GM21529 (cell line): ENCODE measurements around the gene ST3GAL4.

Experiments
- ATAC-seq: cut with Tn5 transposase; IDR thresholded peaks from one replicate; pipeline ENCODE4 v1.9.1; 2021; ENCODE audit not compliant: unreplicated experiment

ST3GAL4 gene

DNA sequence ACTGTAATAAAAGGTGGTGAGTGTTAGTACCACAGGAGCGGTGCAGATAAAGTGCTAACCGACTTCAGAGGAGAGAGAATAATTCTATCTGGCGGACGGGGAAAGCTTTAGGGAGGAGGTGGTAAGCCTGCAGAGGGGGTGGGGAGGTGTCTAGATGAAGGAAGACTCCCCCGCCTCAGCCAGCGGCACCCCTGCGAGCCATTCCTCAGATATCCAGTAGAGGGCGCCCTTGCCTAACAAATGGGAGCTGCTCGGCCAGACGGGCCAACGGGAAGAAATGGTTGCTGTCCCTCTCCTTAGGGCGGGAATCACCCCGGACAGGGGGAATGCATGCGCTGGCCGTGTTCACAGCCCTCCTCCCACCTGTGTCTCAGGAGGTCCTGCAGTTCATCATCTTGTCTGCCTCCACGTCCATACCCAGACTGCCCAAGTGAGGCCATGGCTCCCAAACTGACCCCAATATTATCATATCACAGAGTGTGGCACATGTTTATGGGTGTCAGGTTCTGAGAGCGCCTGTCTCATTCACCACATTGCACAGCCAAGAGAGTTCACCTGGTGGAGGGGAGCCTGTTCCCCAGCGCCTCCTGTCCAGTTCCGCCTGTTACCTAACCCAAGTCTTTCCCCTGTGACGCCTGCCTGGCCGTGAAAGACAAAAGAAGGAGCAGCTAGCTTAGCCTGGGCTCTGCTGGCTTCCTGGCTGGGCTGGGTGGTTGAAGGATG, 85.5 kb downstream of the ST3GAL4 start:
- ATAC-seq: peak; percentile 74

DNA sequence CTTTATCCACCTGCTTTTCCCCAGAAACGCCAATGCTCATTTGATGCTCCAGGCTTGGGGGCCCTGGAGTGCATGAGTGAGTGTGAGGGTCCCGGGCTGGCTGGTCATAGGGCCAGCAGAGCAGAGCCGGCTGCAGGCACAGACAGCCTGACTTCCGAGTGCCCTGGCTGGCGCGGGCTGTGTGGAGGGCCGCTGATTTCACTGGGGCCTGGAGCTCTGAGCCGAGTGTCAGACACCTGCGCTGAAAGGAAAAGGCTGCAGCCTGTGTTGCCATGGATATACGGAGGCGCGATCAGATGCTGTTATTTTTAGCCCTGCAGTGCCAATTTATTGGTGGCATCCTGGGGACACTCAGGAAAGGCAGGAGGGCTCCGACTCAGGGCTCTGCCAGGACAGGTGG, 87.6 kb downstream of the ST3GAL4 start:
- peak; percentile 23 for ATAC-seq

DNA sequence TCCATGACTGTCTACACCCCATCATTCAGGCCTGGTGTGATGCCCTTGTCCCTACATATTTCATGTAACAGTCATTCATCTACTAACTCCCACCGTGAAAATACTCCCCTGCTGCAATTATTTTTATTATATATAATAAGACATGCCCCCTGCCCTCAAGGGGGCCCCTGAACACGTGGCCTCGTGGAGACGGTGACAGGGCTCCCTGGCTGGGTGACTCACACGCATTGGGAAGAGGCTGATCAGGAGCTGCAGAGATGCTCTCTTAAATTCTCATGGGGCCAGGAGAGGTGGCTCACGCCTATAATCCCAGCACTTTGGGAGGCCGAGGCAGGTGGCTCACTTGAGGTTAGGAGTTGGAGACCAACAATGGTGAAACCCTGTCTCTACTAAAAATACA, 88.6 kb downstream of the ST3GAL4 start:
- ATAC-seq: no peak

DNA sequence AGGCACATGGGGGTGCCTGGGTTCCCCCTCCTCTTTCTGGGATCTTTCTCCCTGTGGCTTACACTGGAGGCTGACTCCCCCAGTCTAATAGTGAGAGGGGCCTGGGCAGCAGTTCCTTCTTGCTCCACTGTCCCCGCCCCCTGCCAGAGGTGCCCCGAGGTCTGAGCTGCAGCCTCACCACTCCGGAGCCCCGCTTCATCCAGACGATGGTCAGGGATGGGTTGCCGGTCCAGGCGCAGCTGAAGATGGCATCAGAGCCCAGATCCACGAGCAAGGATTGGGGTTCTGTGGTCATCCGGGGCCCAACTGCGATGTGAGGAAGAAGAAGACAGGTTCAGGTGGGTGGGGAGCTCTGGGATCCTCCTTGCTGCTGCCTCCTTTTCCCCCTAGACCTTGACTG, 91.1 kb downstream of the ST3GAL4 start:
- no peak for ATAC-seq

DNA sequence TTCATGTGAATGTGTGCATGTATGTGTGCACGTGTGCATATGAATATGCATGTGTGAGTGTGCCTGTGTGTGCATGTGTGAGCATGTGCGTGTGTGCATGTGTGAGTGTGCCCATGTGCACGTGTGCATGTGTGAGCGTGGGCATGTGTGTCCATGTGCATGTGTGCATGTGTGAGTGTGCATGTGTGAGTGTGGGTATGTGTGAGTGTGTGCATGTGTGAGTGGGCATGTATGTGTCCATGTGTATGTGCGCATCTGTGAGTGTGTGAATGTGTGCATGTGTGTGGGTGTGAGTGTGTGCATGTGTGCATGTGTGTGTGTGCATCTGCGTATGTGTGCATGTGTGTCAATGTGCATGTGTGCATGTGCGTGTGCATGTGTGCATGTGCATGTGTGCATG, 94.7 kb downstream of the ST3GAL4 start:
- no peak for ATAC-seq

DNA sequence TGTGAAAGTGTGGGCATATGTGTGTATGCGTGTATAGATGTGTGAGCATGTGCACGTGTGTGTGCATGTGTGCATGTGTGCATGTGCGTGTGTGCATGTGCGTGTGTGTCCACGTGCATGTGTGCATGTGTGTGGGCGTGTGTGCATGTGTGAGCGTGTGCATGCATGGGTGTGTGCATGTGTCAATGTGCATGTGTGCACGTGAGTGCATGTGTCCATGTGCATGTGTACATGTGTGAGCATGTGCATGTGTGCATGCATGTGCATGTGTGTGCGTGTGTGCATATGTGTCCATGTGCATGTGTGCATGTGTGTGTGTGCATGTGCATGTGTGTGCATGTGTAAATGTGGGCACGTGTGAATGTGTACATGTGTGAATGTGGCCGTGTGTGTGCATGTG, 95.3 kb downstream of the ST3GAL4 start:
- ATAC-seq: no peak

DNA sequence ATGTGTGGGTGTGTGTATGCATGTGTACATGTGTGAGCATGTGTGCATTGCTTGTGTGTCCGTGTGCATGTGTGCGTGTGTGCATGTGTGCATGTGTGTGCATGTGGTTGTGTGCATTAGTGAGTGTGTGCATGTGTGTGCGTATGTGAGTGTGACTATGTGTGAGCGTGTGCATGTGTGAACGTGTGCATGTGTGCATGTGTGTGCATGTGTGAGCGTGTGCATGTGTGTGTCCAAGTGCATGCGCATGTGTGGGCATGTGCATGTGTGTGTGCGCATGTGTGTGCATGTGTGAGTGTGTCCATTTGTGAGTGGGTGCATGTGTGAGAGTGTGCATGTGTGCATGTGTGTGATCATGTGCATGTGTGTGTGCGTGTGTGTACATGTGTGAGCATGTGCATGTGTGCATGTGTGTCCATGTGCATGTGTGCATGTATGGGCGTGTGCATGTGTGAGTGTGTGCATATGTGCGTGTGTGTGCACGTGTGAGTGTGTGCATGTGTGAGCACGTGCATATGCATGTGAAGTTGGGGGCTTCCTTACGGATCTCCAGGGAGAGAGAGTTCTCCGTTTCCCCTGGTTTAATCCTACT, 95.8 kb downstream of the ST3GAL4 start:
- ATAC-seq: no peak

DNA sequence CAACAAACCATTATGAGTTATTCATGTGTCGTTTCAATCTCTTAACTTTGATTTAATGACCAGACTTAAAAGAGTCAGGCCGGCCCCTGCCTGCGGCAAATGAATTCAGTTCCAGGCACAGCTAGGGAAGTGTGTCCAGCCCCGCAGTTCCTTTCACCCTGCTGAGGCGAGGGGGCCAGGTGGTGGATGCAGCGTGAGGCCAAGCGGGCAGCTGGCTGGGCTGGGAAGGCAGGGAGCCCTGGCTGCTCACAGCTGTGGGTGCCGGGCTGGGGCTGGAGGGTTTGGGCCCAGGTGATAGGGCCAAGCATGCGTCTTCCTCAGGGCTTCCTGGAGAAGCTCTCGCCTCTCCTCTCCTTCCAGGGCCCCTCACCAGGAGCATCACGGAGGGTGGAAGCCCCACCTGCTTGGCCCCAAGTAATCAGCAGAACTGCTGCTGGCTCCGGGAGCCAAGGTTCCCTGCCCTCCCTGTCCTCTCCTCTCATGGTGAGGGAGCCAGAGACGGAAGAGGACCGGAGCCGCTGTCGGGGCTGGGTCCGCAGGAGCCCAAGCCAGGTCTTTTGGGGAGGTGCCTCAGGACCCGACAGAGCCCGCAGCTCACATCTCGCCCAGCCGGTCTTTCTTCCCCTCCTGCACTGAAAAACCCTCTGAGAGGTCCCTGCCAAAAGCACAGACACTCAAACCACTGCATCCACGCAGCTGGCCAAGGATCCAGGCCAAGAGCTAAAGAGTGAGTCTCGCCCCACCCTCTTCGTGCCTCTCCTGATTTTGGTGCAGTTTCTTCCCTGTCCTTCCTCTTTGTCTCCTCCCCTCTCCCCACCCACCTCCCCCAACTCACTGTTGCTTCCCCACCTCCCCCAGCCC, 97.0 kb downstream of the ST3GAL4 start:
- ATAC-seq: no peak

DNA sequence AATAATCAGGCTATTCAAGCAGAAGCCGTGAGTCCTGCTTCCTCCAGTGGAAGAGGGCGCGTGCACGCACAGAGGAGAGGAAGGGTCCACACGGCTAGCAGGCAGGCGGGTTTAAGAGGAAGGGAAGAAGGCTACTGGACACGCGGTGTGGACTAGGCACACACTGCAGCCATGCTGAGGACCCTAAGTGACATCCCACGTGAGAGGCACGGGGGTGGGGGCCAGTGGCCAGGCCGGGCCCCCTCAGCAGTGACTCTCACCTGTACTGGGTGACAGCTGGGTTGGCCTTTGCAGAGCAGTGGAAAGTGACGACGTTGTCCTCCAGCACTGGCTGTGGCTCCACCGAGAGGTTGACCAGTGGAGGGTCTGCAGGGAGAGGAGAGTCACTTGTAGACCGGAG, 100.6 kb downstream of the ST3GAL4 start:
- no peak for ATAC-seq

DNA sequence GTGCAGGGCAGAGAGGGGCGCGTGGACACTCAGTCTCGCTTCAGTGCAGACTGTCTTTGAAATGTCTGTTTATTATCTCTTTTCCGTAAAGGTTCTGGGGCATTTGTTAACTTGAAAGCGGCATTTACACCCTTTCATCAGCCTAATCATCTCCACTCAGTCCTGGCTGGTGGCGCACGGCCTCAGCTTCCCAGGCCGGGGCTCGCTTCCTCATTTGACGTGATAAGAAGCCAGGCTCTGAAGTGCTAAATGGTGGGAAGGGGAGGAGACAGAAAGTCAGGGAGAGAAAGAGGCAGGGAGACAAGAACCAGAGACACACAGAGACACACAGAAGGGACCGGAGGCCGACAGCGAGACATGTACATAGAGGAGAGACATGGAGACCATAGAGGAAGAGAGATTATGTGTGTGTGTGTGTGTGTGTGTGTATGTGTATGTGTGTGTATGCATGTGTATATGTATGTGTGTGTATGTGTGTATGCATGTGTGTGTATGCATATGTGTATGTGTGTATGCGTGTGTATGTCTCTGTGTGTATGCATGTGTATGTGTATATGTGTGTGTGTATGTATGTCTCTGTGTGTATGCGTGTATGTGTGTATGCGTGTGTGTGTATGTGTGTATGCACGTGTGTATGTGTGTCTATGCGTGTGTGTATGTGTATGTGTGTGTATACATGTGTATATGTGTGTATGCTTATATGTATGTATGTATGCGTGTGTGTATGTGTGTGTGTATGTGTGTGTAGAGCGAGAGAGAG, 101.5 kb downstream of the ST3GAL4 start:
- ATAC-seq: no peak

DNA sequence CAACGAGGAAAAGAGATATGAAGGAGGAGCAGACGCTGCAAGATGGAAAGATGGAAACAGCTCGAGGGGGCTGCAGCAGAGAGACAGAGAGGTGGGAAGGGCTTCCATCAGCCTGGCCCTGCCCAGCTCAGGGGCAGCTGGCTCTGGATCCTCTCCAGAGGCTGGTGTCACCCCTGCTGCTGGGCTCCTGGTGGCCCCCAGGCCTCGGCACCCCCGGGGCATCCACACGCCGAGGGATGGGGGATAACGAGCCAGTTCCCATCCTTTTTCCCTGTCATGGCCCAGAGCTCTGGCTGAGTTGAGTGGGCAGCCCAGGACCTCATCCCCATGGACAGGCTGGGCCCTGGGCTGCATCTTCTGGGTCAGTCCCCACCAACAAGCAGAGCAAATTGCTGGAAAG, 102.3 kb downstream of the ST3GAL4 start:
- no peak for ATAC-seq

DNA sequence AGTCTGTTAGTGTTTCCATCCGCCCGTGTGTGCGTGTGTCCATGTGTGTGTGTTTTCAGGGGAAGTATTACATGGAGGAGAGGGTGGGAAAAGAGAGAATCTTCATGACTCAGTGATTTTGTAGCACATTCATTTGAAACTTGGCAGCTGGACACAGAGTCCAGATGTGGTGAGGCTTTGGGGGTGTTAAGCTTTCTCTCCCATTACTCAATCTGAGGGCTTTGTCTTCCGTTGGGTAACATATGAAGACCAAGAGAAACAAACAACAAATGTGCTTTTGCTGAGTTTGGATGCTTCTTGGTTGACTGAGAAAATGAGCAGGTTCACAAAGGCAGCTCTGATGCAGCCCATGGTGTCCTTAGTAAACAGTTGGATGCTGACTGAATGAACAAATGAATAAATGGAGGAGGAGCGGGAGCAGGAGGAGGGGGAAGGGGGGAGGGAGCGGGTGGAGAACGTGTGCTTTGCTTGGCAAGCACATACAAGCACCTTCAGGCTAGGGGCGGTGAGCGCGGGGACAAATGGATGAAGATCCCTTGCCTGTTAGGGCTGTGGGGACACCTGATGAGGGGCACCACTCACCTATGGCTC, 104.3 kb downstream of the ST3GAL4 start:
- ATAC-seq: no peak

DNA sequence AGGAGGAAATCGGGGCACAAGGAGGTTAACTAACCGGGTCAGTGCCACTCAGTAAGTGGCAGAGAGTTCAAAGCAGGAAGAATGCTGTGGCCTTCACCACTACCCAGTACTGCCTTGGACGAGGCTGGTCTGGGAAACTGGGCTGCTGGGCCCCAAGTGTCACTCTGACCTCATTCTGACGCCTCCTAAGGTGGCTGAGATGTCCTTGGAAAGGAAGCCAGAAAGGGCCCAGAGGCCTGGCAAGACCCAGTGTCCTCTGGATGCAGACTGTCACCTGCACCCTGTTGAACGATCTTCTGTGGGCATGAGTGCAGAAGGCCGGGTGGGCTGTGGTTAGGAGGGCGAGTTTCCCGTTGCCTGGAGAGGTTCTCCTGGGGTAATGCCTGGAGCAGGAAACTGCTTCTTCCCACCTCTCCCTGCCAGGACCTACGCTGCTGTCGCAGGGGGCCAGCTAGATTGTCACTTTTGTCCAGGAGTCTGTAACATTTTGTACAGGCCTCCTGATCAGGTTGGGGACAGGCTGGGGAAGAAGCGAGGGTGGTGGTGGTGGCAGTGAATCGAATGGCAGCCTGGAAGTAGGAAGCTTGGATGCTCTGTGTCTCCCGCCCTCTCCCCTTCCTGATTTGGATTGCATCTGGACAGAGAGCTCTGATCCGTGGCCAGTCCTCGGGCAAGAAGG, 105.1 kb downstream of the ST3GAL4 start:
- no peak for ATAC-seq

DNA sequence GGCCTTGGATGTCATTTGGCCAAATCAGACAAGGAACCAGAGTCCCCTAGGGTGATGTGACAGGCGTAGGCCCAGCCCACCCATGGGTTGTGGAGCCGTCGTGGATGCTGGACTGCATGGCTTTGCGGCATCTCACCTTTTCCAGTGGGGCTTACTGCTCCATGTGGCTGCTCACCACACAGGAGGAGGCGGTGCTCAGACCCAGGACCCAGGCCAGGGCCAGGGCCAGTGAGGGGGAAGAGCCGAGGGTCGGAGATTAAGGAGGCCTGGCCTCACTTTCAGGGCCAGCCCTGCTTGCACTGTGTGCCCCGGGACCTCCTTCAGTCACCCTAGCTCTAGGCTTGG, 105.6 kb downstream of the ST3GAL4 start:
- ATAC-seq: no peak

DNA sequence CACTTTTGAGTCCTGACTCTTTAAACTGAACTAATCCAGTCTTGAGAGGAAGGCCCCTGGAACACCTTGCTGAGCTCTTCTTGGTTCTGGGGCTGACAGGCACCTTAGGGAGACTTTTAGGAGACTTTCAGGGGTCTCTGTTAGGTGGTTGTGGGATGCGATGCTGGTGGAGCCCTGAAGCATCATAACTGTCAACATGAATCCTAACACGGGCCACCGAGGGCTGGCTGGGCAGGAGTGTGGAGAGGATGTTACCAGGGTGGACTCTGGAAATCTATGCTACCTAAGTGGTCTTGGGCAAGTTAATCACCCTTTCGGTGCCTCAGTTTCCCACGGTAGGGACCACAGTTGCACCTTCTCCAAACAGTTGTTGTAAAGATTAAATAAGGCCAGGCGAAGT, 106.5 kb downstream of the ST3GAL4 start:
- ATAC-seq: no peak

DNA sequence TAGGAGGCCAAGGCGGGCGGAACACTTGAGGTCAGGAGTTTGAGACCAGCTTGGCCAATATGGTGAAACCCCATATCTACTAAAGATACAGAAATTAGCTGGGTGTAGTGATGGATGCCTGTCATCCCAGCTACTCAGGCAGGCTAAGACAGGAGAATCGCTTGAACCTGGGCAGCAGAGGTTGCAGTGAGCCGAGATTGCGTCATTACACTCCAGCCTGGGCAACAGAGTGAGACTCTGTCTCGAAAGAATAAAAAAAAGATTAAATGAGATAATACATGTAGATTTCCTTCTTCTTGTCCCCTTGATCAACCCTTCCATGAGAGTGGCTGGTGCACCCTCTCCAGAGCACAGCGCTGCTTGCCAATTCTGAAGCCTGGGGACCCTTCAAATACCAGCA, 106.9 kb downstream of the ST3GAL4 start:
- ATAC-seq: no peak
